ENCODE results near the gene CCDC13. TPM values are rescaled to one million over a fixed set of nuclear protein-coding genes. Genes with fewer than 3 reads are reported as not detected.
"Not testable (repeated sequence)": the region's sequence is repeated elsewhere in the genome, so short reads cannot be mapped to it uniquely, and the experiment has no call there.

The CCDC13 gene
- total RNA-seq, 4 donors from 2014 or later, result 1.1 to 2.6 (median 1.9) TPM

DNA sequence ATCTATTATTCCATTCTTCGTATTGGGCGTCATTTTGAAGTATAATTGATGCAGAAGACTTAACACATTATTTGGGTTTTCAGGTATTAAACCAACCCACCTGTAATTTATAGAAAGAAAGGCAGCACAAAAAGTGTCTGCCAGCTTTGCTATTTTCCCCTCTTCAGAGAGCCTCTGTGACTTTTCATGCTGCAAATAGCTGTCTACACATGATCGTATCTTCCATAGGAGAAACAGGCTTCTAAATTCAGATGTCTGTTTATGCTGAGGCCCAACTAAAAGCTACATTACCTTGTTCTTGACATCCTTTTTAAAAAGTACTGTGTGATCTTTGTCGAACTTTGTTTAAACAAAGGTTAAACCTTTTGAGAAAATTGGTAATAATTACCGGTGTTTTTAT is 41.2 kb upstream of the CCDC13 start:
- TF ChIP-seq, protein P1, sequence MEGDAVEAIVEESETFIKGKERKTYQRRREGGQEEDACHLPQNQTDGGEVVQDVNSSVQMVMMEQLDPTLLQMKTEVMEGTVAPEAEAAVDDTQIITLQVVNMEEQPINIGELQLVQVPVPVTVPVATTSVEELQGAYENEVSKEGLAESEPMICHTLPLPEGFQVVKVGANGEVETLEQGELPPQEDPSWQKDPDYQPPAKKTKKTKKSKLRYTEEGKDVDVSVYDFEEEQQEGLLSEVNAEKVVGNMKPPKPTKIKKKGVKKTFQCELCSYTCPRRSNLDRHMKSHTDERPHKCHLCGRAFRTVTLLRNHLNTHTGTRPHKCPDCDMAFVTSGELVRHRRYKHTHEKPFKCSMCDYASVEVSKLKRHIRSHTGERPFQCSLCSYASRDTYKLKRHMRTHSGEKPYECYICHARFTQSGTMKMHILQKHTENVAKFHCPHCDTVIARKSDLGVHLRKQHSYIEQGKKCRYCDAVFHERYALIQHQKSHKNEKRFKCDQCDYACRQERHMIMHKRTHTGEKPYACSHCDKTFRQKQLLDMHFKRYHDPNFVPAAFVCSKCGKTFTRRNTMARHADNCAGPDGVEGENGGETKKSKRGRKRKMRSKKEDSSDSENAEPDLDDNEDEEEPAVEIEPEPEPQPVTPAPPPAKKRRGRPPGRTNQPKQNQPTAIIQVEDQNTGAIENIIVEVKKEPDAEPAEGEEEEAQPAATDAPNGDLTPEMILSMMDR (IDR thresholded peaks at IDR 0.05), result no peak
- ATAC-seq (ENCODE audit: low FRiP score) (no peak), DNase-seq (ENCODE audit: low spot score) (no peak)

DNA sequence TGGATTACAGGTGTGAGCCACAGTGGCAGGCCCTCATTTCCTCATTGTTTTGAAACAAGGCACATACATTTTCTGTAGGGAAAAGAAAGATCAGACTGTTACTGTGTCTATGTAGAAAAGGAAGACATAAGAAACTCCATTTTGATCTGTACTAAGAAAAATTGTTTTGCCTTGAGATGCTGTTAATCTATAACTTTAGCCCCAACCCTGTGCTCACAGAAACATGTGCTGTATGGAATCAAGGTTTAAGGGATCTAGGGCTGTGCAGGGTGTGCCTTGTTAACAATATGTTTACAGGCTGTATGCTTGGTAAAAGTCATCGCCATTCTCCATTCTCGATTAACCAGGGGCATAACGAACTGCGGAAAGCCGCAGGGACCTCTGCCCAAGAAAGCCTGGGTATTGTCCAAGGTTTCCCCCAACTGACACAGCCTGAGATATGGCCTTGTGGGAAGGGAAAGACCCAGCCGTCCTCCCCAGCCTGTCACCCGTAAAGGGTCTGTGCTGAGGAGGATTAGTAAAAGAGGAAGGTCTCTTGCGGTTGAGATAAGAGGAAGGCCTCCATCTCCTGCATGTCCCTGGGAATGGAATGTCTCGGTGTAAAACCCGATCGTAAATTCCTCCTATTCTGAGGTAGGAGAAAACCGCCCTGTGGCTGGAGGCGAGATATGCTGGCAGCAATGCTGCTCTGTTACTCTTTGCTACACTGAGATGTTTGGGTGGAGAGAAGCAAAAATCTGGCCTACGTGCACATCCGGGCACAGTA is 38.2 kb upstream of the CCDC13 start:
- not testable (repeated sequence) for ATAC-seq (ENCODE audit: low FRiP score); DNase-seq (ENCODE audit: low spot score)

DNA sequence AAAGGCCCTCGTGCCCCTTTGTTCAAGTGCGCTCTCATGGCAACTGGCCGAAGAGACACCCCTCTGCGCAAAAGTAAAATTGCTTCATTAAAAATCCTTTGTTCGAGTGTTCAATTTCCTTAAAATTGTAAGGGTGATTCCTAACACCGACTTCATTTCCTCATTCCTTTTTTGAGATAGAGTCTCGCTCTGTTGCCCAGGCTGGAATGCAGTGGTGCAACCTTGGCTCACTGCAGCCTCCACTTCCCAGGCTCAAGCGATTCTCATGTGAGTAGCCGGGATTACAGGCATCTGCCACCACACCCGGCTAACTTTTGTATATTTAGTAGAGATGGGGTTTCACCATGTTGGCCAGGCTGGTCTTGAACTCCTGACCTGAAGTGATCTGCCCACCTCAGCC is 37.7 kb upstream of the CCDC13 start:
- not testable (repeated sequence) for DNase-seq (ENCODE audit: low spot score); ATAC-seq (ENCODE audit: low FRiP score)

DNA sequence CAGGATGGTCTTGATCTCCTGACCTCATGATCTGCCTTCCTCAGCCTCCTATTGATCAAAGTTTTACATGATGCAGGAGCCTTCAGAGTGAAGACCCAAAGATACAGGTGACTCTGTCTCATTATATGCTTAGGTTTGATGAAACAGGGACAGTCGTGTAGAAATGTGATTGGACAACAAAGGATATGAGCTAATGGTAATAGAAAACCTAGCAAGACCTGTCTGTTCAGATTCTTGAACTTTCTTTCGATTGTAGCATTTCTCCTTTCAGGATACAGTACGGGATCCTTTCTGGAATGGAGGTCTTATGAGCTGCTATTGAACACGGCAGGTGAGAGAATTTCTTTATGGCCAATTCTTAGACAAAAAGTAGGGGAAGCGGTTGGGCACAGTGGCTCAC is 36.1 kb upstream of the CCDC13 start, which contains the start of gene ACKR2:
ACKR2 (plus strand) TSS at position 244 of the 400 bp plus-strand sequence. CDS start 55,058 bp downstream, outside the sequence.
- DNase-seq (ENCODE audit: low spot score), result no peak
- TF ChIP-seq, protein P1 (IDR thresholded peaks at IDR 0.05), result no peak
- no peak for ATAC-seq (ENCODE audit: low FRiP score)

DNA sequence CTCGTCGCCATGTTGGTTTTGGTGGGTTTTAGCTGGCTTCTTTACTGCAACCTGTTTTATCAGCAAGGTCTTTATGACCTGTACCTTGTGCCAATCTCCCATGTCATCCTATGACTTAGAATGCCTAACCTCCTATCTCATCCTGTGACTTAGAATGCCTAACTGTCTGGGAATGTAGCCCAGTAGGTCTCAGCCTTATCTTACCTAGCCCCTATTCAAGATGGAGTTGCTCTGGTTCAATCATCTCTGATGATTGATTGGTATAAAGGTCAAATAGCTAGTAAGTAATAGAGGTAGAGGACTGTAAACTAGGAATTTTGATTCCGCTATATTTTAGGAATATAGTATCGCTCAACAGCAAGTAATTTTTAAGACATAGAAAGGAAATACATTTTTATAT is 34.9 kb upstream of the CCDC13 start:
- no peak for ATAC-seq (ENCODE audit: low FRiP score)
- TF ChIP-seq, protein P1 (IDR thresholded peaks at IDR 0.05), result no peak

DNA sequence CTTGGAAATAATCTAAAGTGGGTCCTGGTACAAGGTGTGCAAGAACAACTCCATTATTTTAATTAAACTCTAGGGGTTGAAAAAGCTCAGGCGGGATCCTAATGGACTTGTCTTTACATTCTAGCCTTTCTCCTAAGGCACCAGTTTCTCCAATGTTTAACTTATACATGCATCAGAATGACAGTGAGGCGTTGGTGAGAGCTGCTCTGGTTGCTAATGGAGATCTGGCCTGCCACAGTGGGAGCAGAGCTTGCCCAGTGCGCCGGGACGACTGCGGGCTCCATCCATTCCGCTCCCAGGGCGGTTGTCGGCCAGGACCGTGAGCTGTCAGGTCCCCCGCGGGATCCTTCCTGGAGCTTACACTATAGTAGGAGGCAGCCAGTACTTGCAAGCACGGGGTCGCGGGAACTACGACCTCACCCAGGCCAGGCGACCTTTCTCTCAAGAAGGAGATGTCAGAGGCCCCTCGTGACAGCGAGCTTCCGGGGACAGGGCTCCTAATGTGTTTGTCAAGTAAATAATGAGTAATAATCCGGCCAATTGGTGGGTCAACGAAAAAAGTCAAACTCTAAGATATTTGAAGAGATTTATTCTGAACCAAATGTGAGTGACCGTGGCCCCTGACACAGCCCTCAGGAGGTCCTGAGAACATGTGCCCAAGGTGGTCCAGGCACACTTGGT is 32.2 kb upstream of the CCDC13 start:
- TF ChIP-seq, protein P1 (IDR thresholded peaks at IDR 0.05), result no peak
- no peak for ATAC-seq (ENCODE audit: low FRiP score)
- no peak for DNase-seq (ENCODE audit: low spot score)

More for the DNA sequence above, 34.9 kb upstream of the CCDC13 start:
- DNase-seq (ENCODE audit: low spot score), result no peak

DNA sequence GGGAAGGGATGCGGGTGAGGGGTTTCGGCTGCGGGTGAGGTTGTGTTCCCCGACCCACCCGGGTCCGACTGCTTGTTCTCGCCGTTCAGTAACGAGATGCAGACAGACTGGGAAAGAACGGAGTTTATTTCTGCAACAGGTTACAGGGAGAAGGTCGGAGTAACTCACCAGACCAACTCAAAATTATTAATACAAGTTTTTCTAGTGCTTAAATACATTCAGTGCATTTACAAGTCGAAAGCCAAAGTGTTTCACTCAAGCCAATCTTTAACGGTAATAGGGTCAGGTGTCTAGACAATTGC is 31.7 kb upstream of the CCDC13 start:
- DNase-seq (ENCODE audit: low spot score) (no peak), ATAC-seq (ENCODE audit: low FRiP score) (peak; percentile 18)
- TF ChIP-seq, protein P1 (IDR thresholded peaks at IDR 0.05), result no peak

Data from omental fat pad (tissue), 4 donors.